NCI-H1105 treated with DMSO at 0.1 percent for 48 hours (cell line): ENCODE data around the gene PTS.
"Not testable (repeated sequence)": the region's sequence is repeated elsewhere in the genome, so short reads cannot be mapped to it uniquely, and the experiment has no call there.

Source experiments
- DNase-seq: peaks from one replicate; lab custom pipeline; 2025; lab: John Stamatoyannopoulos, UW

PTS gene

GRCh38 chr11:112226062-112226830 lies at the start of gene PTS:
PTS (plus strand) TSS chr11:112226428; CDS start chr11:112226444, 16 bp downstream.
- peak; percentile 79 for DNase-seq

GRCh38 chr11:112177589-112177988 lies 48.6 kb upstream of the PTS start:
- DNase-seq: no peak

- DNase-seq: no peak
These were observed 47.8 kb upstream of the PTS start for GRCh38 chr11:112178428-112178827.

- no peak for DNase-seq
These were observed 47.3 kb upstream of the PTS start for GRCh38 chr11:112178936-112179335.

- no peak for DNase-seq
These were observed 46.6 kb upstream of the PTS start for GRCh38 chr11:112179601-112180000.

GRCh38 chr11:112182867-112183266 lies 43.4 kb upstream of the PTS start:
- DNase-seq: no peak

GRCh38 chr11:112185883-112186282 lies 40.3 kb upstream of the PTS start:
- no peak for DNase-seq

GRCh38 chr11:112186304-112186703 lies 39.9 kb upstream of the PTS start:
- DNase-seq: no peak

- DNase-seq: not testable (repeated sequence)
These were observed 31.1 kb upstream of the PTS start for GRCh38 chr11:112195113-112195512.

GRCh38 chr11:112195951-112196351 lies 30.3 kb upstream of the PTS start:
- DNase-seq: no peak

GRCh38 chr11:112196519-112197087 lies 29.6 kb upstream of the PTS start:
- DNase-seq: no peak

- not testable (repeated sequence) for DNase-seq
These were observed 27.1 kb upstream of the PTS start for GRCh38 chr11:112199101-112199500.

- no peak for DNase-seq
These were observed 26.0 kb upstream of the PTS start for GRCh38 chr11:112200252-112200651.

GRCh38 chr11:112206071-112206470 lies 20.2 kb upstream of the PTS start:
- no peak for DNase-seq

- no peak for DNase-seq
These were observed 15.3 kb upstream of the PTS start for GRCh38 chr11:112210890-112211289.

GRCh38 chr11:112211536-112211935 lies 14.7 kb upstream of the PTS start:
- no peak for DNase-seq

GRCh38 chr11:112212290-112212689 lies 13.9 kb upstream of the PTS start:
- DNase-seq: no peak

- no peak for DNase-seq
These were observed 13.5 kb upstream of the PTS start for GRCh38 chr11:112212710-112213109.

- no peak for DNase-seq
These were observed 12.5 kb upstream of the PTS start for GRCh38 chr11:112213753-112214152.

- DNase-seq: no peak
These were observed 10.6 kb upstream of the PTS start for GRCh38 chr11:112215621-112216020.

GRCh38 chr11:112216561-112217105 lies 9.6 kb upstream of the PTS start:
- no peak for DNase-seq

GRCh38 chr11:112219476-112220232 lies 6.6 kb upstream of the PTS start:
- DNase-seq: peak; percentile 83
